ENCODE data around the gene IFT52.

DNA sequence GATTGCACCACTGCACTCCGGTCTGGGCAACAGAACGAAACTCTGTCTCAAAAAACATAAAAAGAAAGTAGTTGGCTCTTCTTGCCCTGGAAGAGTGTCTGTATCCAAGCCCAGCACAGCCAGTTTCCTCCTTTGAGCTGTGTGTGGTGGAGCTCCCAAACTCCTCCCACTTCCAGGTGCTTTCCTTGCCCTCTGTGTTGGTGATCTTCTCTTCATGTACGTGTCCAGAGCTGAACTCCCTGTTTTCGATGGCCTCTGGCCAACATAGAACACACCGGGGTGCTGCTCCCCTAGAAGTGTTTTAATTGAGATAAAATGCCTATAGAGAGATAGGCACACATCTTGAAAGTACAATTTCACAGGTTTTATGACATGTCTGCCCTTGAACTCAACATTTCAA is 48.6 kb upstream of the IFT52 start:
- TF ChIP-seq, protein P1, sequence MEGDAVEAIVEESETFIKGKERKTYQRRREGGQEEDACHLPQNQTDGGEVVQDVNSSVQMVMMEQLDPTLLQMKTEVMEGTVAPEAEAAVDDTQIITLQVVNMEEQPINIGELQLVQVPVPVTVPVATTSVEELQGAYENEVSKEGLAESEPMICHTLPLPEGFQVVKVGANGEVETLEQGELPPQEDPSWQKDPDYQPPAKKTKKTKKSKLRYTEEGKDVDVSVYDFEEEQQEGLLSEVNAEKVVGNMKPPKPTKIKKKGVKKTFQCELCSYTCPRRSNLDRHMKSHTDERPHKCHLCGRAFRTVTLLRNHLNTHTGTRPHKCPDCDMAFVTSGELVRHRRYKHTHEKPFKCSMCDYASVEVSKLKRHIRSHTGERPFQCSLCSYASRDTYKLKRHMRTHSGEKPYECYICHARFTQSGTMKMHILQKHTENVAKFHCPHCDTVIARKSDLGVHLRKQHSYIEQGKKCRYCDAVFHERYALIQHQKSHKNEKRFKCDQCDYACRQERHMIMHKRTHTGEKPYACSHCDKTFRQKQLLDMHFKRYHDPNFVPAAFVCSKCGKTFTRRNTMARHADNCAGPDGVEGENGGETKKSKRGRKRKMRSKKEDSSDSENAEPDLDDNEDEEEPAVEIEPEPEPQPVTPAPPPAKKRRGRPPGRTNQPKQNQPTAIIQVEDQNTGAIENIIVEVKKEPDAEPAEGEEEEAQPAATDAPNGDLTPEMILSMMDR (conservative IDR thresholded peaks at IDR 0.05) = no peak
- TF ChIP-seq EZH2 (IDR thresholded peaks at IDR 0.05; ENCODE audit: low read depth) = no peak

All from PC-9 (cell line).